GM15510 (cell line): ENCODE data around the gene BBS7.

Experiments
- POLR2A ChIP-seq: IDR thresholded peaks from 3 replicates; pipeline ENCODE4 v1.6.1; 2011; ENCODE audit warnings: borderline replicate concordance; ENCODE audit not compliant: insufficient read length; ENCODE audit errors: extremely low read depth

Gene BBS7

DNA sequence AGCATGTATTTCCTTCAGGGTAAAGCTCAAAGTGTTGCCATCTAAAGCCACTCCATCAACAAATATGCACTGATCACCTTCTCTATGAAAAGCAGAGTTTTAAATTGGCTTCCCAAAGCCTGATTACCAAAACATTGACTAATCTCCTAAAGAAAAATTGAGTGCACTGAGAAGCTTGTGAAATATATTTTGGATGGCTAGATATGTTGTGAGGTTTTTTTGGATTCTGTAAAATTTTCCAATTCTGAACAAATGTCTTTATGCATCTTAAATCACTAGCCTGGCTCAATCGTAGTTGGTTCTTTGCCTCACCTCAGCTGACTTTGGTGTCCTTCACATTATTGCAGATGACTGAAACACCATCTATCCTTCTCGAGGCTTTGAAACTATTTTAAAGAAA, 84.1 kb downstream of the BBS7 start:
- TF ChIP-seq POLR2A = no peak

- no peak for TF ChIP-seq POLR2A
These were observed 84.8 kb downstream of the BBS7 start for GRCh38 chr4:121785479-121785878.

DNA sequence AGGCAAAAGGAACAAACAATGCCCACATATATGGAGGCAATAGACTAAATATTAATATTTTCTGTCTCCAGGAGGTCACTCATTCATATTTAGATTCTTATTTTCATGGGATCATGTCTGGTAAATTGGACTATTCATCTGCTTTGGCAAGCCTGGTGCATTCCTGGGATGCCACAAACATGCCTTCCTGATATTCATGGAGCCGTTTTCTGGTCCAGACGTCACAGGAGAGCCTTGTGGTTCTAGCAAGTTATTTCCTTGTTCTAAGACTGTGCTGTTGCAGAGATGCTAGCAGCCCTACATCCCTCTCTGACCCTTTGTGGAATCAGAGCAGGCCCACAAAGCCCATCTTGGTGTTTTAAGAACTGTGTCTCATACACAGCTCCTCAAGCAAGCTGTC, 85.3 kb downstream of the BBS7 start:
- TF ChIP-seq POLR2A = no peak

GRCh38 chr4:121784401-121784800, 85.9 kb downstream of the BBS7 start:
- TF ChIP-seq POLR2A = no peak

GRCh38 chr4:121783210-121783609, 87.1 kb downstream of the BBS7 start:
- TF ChIP-seq POLR2A = no peak

DNA sequence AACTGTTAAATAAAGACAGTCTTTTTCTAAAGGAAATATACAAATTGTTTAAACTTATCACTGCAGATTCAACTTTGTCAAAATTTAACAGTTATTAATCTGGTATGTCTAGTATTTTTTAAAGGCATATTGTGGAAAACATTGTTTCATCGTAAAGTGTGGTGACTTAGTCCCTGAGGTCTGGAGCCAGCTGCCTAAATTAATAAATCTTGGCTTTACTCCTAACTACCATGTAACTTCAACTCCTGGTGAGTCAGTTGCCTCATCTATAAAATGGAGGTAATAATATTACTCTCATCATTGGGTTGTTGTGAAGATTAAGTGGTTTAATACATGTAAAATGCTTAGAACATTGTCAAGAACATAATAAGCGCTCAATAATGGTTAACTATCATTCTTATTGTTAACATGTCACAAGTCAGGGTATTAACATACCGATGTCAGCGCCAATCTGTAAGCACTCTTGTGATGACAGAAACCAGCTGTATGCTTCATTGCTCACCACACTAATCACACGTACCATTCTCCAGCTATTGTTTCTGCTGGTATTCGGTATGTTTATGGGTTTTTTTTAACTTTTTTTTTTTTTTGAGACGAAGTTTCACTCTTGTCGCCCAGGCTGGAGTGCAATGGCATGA, 91.2 kb downstream of the BBS7 start:
- no peak for TF ChIP-seq POLR2A

GRCh38 chr4:121777625-121778024, 92.6 kb downstream of the BBS7 start:
- no peak for TF ChIP-seq POLR2A

DNA sequence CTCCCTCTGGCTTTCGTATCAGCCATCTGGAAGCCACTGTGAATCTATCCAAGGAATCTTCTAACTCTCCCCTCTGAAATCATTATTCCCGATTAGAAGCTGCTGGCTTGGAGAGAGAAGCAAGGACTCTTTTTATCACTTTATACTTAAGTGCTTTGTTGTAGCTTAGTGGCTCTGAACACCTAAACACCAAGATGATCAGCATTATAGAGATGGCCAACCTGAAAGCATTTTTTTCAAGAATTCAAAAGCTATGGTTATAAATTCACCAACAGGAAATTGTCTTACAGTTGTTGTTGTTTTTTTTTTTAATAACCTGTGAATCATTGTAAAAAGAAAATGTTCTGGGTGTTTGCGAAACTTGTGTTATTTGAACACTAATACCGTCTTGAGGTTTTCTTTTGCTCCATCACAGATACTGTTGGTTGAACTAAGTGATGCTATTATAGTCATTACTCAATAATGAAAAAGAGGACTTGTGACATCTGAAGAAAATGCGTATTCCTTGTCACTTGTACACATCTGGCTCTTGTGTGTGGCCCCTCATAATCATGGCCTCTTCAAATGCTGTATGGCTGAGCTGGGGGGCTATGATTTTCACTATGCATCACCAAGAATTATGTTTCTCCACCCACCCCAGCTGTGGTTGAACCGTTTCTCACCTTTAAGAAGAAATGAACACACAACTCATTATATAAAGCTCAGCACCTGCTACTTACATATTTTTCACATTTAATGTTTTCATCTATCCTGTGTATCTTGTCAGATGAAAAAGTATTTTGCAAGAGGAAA, 93.5 kb downstream of the BBS7 start:
- TF ChIP-seq POLR2A = no peak
